Superior temporal gyrus (tissue), 1 donor: ENCODE results near the gene FAM241B.

Experiments
- DNase-seq: peaks from one replicate; pipeline ENCODE4 v3.0.0-alpha.2; 2016; ENCODE audit errors: extremely low spot score

Gene FAM241B

DNA sequence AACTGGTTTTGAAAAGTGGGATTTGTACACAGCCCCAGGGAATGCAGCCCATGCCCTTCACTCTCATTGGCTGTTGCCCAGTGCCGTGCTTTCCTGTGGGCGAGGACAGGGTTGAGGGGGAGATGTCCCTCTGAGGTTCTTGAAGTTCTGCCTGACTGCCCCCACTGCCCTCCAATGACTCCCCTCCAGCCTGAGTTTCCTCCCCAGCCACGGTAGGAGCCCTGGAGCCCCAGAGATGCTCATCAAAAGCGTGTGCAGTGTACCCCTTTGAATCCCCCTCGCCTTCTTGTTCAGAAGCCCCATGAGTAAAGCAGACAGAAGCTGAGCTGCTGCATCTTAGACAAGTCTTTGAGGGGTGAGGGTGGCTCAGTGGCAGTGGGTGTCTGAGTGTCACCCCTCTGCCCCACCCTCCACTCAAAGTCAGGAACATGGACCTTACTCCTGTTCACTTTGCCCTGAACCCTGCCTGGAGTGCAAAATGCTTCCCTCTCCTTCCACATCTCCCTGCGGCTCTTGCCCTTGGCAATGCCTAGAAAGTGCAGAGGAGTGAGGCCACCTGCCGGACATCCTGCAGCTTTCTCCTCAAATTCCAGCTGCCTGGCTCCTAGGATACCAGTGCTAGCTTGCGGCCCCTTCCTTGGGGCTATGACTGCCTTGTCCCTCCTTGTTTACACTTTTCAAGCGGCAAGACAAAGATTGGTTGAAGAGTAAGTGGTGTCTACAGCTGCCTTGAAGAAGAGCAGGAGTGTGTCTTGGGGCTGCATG, 19.9 kb downstream of the FAM241B start:
- no peak for DNase-seq

DNA sequence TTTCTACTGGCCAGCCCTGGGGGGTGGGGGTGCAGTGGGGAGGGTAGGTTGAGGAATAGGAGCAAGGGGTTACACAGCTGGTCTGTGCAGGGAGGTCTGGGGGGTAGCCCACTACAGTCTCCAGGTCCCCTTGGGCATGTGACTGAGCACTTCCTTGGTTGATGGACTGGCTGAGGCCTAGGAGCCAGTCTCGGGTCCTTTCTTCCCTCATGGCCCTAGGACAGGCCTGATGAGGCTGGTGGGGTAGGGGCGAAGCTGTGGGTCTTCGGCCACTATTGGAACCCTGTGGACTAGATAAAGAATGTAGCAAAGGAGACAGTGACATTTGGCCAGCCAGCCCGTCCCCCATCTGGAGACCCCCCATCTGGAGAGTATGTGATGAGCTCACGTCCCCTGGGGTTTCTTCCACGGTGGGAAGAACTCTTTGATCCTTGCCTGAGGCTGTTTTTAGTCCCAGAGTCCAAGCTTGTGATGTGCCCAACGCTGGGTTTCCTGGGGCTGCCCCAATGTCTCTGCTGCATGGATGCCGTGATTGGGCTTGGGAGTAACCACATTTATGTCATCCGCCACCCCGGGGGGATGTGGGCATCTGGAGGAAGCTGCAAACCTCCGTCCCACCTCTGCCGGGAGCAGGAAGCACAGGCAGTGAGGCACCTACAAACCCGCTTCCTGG, 20.7 kb downstream of the FAM241B start:
- no peak for DNase-seq

DNA sequence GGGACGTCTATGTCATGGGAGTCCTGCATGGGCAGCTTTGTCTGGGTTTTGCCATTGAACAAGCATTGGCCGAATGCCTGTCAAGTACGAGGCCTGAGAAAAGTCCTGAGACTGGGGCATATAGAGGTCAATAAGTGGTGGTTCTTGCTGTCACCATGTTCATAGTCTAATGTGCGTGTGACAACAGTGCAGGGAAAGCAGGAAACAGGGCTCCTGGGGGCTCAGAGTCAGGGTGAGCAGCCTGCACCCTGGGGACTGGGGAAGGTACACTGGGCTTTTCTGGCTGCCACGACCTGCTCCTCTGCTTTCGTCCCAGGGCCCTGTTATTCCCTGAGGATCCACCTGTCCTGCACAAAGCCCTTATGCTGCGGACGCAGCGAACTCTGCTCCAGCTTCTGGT, 21.3 kb downstream of the FAM241B start:
- no peak for DNase-seq

DNA sequence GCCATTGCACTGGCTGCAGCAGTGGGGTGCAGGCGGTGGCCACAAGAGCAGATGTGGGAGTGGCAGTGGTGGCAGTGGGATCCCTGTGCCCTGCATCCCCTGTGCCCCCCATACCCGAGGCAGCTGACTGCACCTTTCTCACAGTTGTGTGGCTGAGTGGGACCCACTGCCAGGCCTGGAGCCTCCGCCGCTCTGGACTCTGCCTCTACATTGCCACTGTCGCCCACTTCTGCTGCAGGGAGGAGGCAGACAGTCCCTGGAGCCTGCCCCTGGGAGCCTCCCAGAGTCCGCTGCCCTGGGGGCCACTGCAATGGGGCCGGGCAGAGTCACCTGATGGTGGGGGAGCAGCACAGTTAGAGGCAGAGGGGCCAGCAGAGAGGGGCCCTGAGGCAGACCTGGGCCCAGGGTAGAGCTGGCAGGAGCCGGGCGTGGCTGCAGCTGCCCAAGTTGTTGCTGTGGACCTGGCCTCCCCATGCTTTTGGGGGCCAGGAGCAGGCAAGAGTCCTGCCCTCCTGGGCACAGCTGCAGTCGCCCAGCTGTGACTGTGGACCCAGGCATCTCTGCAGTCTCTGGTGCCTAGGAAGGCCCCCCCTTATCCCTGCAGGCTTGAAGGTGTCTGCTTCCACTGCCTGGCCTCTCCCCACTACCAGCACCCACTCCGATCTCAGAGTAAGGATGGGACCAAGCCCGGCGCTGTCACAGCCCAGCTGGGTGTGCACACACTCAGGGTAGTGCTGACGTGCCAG, 22.2 kb downstream of the FAM241B start:
- DNase-seq, result no peak

DNA sequence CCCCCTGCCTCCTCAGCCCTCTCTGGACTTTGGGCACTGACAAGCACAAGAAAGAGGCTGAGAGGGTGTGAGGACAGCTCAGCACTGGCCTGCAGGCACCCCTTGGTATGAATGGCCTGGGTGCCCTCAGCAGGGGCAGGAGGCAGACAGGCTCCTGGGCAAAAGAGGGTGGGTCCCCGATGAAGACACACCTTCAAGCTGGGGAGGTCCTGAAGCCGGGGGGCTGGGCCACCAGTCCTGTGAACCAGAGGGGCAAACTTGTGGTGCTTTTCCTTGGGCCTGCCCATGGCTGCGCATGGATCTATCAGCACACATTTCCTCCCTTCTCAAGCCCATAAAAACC, 22.8 kb downstream of the FAM241B start:
- no peak for DNase-seq

DNA sequence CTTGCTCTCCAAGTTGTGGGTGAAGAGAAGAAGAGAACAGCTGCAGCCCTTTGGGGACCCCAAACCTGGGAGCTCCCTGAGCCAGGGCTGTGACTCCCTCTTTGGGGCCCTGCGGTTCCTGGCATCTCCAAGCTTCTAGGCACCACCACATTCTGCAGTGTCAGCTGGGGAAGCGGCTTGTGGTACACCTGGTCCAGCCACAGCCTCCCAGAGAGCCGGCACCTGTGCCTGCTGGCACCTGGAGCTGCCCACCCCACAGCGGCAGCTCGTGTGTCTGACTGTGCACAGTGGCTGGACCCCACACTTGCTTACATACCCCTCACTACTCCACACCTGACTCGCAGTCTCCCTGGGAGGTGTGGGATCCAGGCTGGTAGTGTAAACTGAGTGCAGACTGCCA, 23.5 kb downstream of the FAM241B start:
- DNase-seq, result no peak

DNA sequence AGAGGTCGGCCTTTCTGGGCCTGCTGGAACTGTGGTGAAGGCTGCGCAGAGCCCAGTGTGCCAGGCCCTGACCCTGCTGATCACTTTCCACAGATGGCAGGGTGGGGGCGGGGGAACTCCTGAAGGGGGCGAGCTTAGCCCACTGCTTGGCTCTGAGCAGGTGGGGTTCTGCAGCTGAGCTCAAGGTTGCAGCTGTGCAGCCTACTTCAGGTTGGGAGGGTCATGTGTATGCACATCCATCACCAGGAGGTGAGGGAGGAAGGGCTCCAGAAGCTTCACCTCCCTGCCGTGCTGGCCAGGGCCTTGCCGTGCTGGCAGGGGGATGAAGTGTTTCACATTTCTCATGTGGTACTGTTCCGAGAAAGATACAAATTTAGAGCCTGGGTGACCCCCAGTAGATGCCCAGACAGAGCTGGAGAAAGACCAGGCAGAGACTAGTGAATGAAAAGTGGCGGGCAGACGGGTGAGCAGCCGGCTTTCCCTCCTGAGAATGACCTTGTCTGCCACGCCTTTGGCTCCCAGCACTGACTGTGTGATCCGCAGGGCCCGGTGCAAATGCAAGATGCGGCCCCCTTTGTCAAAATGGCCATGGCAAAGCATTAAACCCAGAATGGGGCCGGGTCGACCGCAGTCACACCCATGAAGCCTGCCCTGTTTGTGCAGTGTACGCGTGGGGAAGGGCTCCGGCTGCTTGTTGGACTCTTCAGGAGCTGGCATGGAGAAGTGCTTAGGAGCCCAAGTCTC, 25.2 kb downstream of the FAM241B start:
- no peak for DNase-seq

DNA sequence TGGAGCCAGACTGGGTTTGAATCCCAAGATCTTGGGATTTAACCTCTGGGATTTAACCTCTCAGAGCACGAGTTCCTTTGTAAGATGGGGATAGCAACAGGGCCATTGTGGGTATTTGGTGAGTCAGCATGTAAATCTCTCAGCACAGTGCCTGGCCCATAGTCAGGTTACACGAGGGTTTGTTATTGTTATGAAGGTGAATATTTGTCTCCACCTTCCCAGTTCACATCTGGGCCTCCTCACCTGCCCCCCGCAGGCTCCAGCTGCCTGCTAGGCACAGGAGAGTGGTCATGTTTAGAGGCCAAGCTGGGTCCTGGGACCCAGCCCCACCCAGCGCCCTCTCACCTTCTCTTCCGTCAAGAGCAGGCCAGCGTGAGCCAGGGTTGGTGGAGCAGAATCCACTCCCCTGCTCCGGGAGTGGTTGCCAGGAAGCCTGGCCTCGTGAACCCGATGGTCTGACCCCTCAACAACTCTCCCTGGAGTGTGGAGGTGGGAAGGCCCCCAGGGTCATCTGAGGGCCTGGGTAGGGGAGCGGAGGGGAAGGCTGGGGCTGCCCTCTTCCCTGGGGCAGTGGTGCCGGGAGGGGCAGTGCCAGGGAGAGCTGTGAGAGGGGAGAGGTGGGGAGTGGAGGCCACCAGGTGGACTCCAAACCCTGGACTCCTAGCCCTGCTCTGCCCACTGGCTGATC, 26.0 kb downstream of the FAM241B start:
- DNase-seq, result no peak

DNA sequence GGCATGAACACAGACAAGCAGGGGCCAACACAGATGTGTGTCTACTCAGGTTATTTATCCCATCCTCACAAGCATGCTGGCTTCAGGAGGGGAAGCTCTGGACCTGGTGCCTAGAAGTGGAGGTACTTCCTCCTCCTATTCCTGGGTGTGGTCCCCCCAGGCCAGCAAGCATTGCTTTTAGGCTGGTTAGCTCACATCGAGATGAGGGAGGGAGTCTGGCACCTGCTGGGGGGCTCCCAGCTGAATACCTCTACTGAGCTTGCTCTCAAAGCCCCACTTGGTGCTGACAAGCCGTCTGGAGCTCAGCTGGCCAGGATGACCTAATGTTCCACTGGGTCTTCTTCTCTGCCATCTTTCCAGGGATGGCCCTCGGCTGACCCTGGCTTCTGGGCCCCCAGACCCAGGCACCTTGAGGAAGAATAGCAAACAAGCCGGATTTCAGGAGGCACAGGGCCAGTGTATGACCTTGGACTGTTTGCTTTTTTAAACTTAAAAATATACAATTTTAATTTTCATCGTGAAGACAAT, 26.8 kb downstream of the FAM241B start:
- DNase-seq, result no peak

DNA sequence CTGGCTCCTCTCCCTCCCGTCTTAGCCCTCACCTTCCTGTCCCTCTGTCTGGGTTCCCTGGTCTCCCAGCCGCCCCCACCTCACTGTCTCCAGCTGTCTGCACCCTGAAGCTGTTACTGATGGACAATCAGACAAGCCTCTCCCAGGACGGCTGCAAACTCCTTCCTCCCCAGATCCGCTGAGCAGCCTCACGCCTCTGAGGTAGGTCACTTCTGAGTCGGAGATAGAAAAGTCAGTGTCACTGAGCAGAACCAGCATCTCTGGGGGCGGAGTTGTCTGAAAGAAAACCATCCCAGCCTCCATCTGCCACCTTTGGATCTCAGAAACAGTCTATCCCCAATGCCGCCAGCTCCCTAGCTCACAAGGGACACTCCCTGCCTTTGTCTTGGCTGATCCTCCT, 27.4 kb downstream of the FAM241B start:
- no peak for DNase-seq

DNA sequence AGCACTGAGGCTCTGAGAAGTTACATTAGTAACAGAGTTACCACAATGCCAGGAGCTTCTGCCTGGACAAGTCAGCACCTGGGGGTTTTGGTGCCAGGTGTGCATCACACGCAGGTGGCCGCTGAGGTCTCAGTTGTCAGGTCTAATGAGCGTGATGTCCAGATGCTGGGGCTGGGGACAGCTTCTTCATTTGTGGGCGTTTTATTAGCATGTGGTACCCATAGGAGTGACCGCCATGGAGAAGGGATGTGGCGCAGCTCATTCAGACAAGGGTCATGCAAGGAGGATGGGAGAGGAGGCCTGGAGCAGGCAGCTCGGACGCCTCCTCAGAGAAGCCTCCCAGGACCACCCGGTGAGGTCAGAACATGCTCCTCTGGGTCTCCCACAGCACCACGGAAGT, 27.8 kb downstream of the FAM241B start:
- no peak for DNase-seq

DNA sequence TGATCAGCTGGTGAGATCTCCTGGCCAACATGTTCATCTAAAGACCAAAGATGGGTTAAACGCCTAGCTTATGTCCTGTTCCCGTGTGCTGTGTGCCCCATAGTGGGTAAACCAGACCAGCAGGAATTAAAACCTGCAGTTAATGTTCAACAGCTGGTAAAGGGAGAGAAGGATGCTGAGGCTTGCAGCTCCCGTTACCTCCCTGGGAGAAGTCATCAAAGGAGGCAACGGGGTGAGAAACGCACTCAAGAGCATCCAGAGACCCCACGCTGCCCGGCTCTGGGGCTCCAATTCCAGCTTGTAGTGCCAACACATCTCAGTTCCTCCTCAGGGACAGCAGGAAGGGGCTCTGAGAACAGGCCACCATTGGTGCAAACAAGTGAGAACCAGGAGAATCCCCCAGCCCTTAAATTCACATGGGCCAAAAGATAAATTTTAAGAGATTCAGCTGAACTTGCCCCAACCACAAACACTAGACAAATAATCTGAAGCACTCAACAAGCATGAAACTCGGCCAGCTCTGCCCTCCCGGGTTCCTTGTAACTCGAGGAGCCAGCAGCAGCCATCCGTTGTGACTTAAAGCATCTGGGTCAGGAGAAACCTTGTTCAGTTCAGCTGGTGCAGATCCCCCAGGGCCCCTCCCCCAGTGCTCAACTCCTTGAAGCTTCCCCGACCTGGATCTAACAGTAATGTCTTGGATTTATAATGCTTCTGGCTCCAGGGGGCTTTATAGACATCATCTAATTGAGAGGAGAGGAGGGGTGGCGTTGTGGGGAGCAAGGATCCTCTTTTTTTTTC, 29.4 kb downstream of the FAM241B start:
- no peak for DNase-seq

DNA sequence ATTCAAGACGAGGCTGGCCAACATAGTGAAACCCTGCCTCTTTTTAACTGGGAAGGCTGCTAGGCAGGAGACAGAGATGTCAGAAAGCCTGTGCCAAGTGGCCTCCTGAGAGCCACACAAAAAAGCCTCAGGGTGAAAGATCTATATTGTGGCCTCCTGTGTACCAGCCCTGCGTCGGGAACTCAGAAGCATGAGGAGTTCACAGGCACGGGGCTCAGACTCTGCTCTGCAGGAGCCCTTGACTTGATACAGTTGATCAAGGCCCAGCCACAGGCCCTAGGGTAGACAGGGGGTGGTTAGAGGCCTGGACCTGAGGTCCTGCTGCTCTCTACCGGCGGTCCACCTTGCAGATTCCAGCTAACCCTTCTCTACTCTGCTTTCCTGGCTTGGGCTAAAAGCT, 30.2 kb downstream of the FAM241B start:
- DNase-seq, result no peak

DNA sequence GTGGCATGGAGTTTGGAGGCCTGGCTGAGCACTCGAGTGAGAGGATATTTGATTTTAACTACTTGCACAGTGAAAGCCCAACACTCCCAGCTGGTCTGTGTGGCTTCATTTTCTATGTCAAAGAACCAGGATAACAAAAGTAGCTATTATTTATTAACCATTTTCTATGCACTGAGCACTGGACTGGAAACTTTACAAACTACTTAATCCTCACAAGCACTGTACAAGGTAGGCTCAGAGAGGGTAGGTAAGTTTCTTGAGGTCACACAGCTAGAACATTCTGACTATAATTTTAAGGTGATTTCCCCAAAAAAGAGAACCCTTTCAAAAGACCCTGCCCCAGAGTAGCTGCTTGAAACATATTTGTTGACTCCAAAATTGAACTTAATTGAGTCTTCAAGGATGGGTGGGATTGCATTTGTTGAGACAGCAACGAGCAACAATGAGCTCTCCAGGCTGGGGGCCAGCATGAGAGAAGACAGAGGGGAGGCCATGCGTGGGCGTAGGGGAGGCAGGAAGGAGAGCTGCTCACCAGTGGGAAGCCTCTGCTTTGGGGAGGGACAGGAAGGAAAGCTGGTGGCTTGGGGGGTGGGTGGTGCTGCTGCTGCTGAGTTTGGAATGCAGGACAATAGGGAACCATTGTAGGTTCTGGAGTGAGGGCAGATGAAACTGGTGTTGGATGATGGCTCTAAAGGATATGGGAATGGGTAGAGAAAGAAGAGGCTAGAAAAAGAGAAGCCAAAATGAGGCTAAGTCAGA, 31.5 kb downstream of the FAM241B start:
- DNase-seq, result no peak

DNA sequence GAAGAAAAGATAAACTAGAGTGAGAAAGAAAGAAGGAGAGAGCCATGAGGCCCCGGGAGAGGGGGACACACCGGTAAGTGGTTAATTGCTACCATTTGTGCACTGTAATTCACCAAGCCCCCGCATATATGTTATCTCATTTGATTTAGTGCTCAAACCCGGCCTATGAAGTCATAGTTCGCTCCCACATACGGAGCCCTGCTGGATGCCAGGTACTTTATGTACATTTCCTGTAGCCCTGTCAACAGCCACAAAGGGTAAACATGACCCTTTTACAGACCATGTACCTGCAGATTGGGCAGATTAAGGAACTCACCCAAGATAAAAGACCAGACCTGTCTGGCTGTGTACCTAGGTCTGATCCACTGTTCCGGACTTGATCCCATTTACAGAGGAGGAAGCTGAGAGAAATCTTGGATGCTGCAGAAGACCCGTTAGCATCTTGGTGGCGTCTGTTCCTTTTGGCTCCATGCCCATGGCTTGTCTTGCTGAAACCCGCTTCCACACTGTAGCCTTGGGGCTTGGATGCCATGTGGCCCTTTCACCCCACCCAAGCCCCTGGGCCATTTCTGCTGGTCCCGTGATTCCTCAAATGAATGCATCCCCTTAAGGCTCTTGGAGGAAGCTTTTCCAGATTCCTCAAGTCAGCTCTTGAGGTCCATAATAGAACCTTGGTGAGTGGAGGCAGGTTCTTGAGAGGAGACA, 32.3 kb downstream of the FAM241B start:
- DNase-seq, result no peak

DNA sequence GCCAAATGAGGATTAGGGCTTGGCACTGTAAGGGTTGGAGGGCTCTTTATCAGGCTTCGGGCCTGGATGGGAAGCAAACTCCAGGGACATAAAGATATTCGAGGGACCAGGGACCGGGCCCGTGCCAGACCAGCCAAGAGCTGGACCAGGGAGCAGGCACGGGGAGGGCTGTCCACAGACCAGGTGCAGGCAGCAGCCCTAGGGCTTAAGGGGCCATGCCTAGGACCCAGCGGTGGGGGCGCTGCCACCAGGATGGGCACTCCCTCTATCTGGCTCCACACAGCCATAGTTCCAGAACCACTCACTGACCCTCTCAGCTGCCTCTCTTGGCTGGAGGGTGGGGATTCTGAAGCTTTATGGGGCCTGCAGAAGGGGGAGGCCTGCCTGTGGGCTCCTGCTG, 32.9 kb downstream of the FAM241B start:
- no peak for DNase-seq

DNA sequence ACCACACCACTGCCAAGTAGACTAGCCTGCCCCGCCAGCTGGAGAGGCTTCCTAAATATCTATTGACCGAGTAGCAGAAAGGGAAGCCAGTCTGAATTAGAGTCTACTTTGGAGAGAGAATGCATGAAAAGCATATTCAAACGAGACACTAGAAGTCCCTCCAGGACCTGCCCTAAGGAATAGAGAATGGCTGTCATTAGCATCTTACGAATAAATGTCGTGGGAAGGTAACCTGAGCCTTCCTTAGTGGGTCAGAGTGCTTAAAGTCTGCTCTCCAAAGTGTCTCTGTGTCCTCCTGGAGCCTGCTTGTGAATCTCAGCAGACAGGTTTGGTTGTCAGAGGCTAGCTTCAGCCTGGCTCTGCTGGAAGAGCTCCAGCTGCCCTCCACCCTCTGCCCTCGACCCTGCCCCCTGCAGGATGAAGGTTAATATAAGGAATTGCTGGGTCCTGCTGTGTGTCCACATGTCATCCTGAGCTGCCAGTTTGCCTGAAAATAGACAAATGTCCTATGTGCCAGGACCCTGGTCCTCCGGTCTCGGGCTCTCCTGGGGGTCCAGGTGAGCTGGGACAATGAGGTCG, 33.4 kb downstream of the FAM241B start:
- DNase-seq, result no peak

DNA sequence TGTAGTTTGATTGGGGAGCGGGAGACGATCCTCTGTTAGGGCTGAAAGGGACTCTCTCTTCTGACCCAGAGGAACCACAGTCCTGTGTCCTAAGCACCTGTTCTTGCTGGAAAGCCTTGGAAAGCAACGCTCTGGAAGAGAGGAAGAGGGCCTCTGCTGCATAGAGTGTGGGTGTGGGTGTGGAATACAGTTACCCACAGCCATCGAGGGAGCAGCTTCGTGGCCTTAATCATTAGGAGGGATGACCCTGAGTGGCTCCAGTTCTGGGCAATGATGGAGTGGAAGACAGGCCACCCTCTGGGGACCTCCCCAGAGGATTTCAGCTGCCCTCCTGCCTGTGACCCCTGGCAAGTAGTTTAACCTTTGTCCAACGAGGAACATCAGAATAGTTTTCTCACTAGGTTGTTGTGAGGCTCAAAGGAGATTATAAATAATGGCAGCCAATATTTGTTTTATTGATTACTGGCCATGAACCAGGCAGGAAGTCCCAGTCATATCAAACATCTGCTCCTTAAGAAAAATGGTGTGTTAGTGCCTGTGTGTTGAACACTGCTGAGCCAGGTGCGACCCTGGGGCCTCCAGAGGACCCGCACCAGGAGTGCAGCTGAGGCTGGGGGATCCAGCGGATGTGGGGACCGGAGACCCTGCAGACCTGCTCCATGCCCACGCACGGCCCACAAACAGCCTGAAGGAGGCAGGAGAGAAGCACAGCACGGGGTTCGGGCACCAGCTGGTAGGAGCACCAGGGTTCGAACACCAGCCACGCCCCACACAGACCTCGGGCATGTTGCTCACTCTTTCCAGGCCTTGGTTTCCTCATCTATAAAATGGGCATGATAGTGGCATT, 35.6 kb downstream of the FAM241B start:
- no peak for DNase-seq
